Loucy (cell line): ENCODE results near the gene WDR1.

Source experiments
- H2AFZ ChIP-seq: fragments of 200-600 bp; sonication (generic); 2 replicates; pipeline ENCODE4 v1.6.0; 2016; ENCODE audit warnings: antibody characterized with exemption, mild to moderate bottlenecking, low read length, moderate library complexity
- H3F3A ChIP-seq: fragments of 200-600 bp; 2 replicates; pipeline ENCODE4 v1.6.0; 2016; ENCODE audit warnings: antibody characterized with exemption, low read depth, mild to moderate bottlenecking
- H3K27me3 ChIP-seq: fragments of 200-600 bp; sonication (generic); 2 replicates; pipeline ENCODE4 v1.6.1; 2014; ENCODE audit warnings: low read length, mild to moderate bottlenecking; ENCODE audit not compliant: insufficient read depth, poor library complexity, severe bottlenecking
- H3K36me3 ChIP-seq: fragments of 200-600 bp; sonication (generic); 2 replicates; pipeline ENCODE4 v1.6.1; 2016; ENCODE audit warnings: low read length; ENCODE audit not compliant: insufficient read depth
- H3K4me1 ChIP-seq: fragments of 200-600 bp; sonication (generic); 2 replicates; pipeline ENCODE4 v1.5.1; 2014; ENCODE audit warnings: low read length, mild to moderate bottlenecking; ENCODE audit not compliant: insufficient read depth, poor library complexity, severe bottlenecking
- H3K4me2 ChIP-seq: fragments of 200-600 bp; sonication (generic); 2 replicates; pipeline ENCODE4 v1.6.0; 2014; ENCODE audit warnings: antibody characterized with exemption, low read length, low read depth, mild to moderate bottlenecking; ENCODE audit not compliant: poor library complexity, severe bottlenecking
- H3K4me3 ChIP-seq: fragments of 200-600 bp; sonication (generic); 2 replicates; pipeline ENCODE4 v1.5.1; 2014; ENCODE audit warnings: low read length, mild to moderate bottlenecking, mixed read lengths; ENCODE audit not compliant: poor library complexity, severe bottlenecking
- H3K79me2 ChIP-seq: fragments of 200-600 bp; sonication (generic); 2 replicates; pipeline ENCODE4 v1.6.1; 2014; ENCODE audit warnings: low read length; ENCODE audit not compliant: insufficient read depth
- H3K9ac ChIP-seq: fragments of 200-600 bp; sonication (generic); 2 replicates; pipeline ENCODE4 v1.6.0; 2014; ENCODE audit warnings: mild to moderate bottlenecking, low read depth, low read length, moderate library complexity; ENCODE audit not compliant: poor library complexity, severe bottlenecking
- H3K9me2 ChIP-seq: fragments of 200-600 bp; sonication (generic); replicated peaks from 2 replicates; pipeline ENCODE4 v1.6.1; 2016; ENCODE audit warnings: low read depth, low read length, mixed read lengths
- H3K9me3 ChIP-seq: fragments of 200-600 bp; sonication (generic); 2 replicates; pipeline ENCODE4 v1.6.1; 2014; ENCODE audit warnings: mild to moderate bottlenecking, antibody characterized with exemption, low read length, low read depth; ENCODE audit not compliant: insufficient read depth
- H4K20me1 ChIP-seq: fragments of 200-600 bp; sonication (generic); 2 replicates; pipeline ENCODE4 v1.6.0; 2014; ENCODE audit warnings: antibody characterized with exemption, low read length, mild to moderate bottlenecking; ENCODE audit not compliant: insufficient read depth, poor library complexity, severe bottlenecking
- EZH2phosphoT487 ChIP-seq: fragments of 200-600 bp; IDR thresholded peaks from 2 replicates; pipeline ENCODE4 v1.6.1; 2018; ENCODE audit warnings: antibody characterized with exemption, mild to moderate bottlenecking, moderate library complexity, borderline replicate concordance
- TF ChIP-seq, protein P1 (sequence below): fragments of 200-600 bp; sonication (generic); conservative IDR thresholded peaks from 2 replicates; pipeline ENCODE4 v1.5.1; 2014; ENCODE audit warnings: mild to moderate bottlenecking, antibody characterized with exemption, low read length

Gene WDR1

DNA sequence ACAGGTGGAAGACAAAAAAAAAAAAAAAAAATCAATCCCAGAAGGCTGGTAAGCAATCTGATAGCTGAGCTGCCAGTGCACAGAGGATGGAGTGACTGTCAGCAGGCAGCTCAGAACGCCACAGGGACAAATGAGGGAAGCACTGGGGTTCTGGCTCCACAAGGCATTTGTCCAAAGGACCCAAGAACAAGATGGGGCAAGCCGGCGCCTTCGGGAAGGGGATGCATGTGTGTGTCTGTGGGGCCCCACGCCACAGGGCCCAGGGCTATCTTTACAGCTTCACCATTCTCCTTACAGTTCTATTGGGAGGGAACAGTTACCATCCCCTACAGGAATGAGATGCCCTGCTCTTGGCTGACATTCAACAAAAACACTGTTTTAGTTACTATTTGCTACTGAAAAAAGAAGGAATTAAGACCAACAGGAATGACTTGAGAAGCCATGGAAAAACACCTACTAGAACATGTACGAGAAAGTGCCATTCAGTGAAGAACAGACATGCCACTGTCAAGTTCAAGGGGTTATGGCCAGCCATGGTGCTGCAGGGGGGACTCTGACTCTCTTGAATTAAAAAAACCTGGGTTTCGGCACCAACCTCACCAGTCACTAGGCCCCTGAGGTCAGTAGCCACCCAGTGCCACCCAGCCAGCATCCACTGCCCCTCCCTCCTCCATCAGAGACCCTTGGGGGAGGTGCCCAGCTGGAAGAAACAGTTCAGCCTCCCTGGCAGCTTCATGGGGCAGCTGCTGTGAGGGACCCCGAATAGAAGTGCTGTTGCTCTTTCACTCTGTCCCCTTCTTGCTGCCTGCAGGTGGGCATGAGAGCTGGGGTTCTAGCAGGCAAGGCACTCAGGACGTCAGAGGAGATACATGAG is 18.5 kb downstream of the WDR1 start:
- Histone ChIP-seq H3K36me3 (peaks cover 88% of the 10 kb centered on the region), H3K9ac (no peak overlapping the region), H3K79me2 (peaks cover 85% of the 10 kb centered on the region), H4K20me1 (peaks cover 83% of the 10 kb centered on the region), H3K27me3 (no peaks in the 10 kb centered on the region), H3K4me3 (no peak overlapping the region), H2AFZ (no peak overlapping the region), H3F3A (peaks cover 9% of the 10 kb centered on the region), H3K4me2 (no peak overlapping the region), H3K9me2 (no peaks in the 10 kb centered on the region), H3K9me3 (no peaks in the 10 kb centered on the region), H3K4me1 (peaks cover 57% of the 10 kb centered on the region)
- no peak for TF ChIP-seq EZH2phosphoT487
- TF ChIP-seq, protein P1, sequence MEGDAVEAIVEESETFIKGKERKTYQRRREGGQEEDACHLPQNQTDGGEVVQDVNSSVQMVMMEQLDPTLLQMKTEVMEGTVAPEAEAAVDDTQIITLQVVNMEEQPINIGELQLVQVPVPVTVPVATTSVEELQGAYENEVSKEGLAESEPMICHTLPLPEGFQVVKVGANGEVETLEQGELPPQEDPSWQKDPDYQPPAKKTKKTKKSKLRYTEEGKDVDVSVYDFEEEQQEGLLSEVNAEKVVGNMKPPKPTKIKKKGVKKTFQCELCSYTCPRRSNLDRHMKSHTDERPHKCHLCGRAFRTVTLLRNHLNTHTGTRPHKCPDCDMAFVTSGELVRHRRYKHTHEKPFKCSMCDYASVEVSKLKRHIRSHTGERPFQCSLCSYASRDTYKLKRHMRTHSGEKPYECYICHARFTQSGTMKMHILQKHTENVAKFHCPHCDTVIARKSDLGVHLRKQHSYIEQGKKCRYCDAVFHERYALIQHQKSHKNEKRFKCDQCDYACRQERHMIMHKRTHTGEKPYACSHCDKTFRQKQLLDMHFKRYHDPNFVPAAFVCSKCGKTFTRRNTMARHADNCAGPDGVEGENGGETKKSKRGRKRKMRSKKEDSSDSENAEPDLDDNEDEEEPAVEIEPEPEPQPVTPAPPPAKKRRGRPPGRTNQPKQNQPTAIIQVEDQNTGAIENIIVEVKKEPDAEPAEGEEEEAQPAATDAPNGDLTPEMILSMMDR = no peak

DNA sequence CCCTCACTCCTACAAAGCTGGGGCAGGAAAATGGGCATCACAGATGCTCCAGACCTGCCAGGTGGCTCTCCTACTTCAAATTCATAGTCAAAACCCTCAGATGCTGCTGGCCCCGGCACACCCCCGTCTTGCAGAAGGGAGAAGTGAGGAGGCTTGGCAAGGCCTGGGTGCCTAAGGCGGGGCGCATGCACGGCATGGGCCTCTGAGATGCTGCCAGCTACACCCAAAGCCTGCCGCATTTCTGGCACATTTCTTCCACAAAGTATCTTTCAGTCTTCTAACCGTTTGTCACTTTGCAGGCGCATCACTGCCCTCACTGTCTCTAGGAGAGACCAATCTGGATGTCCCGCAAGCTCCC is 19.6 kb downstream of the WDR1 start:
- no peak overlapping the region for H2AFZ ChIP-seq
- H3K9me2 ChIP-seq = no peaks in the 10 kb centered on the region
- no peak for TF ChIP-seq EZH2phosphoT487
- TF ChIP-seq, protein P1 = no peak
- no peaks in the 10 kb centered on the region for H3K9me3 ChIP-seq
- peaks cover 88% of the 10 kb centered on the region for H3K36me3 ChIP-seq
- H3K79me2 ChIP-seq = peaks cover 85% of the 10 kb centered on the region
- H3K9ac ChIP-seq = peak overlapping the region; percentile 30
- peak overlapping the region; percentile 76 for H3K4me2 ChIP-seq
- H3K4me3 ChIP-seq = no peak overlapping the region
- peaks cover 69% of the 10 kb centered on the region for H3K4me1 ChIP-seq
- H4K20me1 ChIP-seq = peaks cover 83% of the 10 kb centered on the region
- no peaks in the 10 kb centered on the region for H3K27me3 ChIP-seq
- peaks cover 16% of the 10 kb centered on the region for H3F3A ChIP-seq

DNA sequence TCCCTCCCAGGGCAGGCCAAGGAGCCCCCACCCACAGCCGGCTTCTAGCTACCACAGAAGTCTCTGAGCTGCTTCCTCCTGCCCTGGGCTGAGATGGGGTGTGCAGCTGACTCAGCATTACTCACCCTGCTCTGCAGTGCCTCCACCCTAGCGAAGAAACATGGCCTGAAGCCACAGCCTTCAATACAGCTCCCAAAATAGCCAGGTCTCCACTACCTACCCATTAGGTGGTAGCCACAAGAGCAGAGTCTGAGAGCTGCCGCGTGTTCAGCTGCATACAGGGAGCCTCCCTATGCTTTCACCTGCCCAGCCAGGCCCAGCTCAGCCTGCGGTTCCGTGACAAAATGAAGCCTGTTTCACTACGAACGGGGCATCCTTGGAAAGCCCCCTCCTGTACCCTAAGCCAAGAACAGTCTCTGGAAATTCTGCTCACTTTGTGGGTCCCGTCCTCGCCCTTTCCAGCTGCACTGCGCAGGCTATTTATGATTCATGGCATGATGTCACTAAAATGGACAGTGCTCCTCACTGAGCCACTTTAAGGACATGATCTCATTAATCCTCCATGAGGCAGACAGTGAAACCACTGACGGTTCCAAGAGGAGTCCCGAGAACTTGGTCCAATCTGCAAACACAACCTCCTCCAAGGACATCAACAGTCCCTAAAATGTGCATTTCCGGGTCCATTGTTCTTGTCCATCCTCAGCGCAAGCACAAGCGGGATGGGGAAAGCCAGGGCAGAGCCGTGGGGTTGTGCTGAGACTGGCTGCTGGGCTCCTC is 20.2 kb downstream of the WDR1 start:
- peaks cover 16% of the 10 kb centered on the region for H3F3A ChIP-seq

More for the DNA sequence above, 20.2 kb downstream of the WDR1 start:
- Histone ChIP-seq H3K36me3 (peaks cover 88% of the 10 kb centered on the region), H3K4me2 (peak overlapping the region; percentile 76), H3K9ac (peak overlapping the region; percentile 30), H3K27me3 (no peaks in the 10 kb centered on the region), H3K4me3 (no peak overlapping the region), H3K79me2 (peaks cover 85% of the 10 kb centered on the region), H3K9me3 (no peaks in the 10 kb centered on the region), H3K9me2 (no peaks in the 10 kb centered on the region), H2AFZ (no peak overlapping the region), H4K20me1 (peaks cover 83% of the 10 kb centered on the region), H3K4me1 (peaks cover 73% of the 10 kb centered on the region)
- no peak for TF ChIP-seq EZH2phosphoT487
- TF ChIP-seq, protein P1 = no peak
